Hematopoietic multipotent progenitor cell (in vitro differentiated cells): ENCODE data around the gene ABCC1. TPM values are rescaled to one million over a fixed set of nuclear protein-coding genes. Genes with fewer than 3 reads are reported as not detected.
"Not testable (repeated sequence)": the region's sequence is repeated elsewhere in the genome, so short reads cannot be mapped to it uniquely, and the experiment has no call there.

Experiments used
- DNase-seq, 3 donors: peaks; one replicate each; pipeline ENCODE4 v3.0.0-alpha.2; 2011 to 2015; ENCODE audit warnings: low read depth in 2 of 3, low spot score in 2 of 3
- total RNA-seq: library from RNA; depleted of rRNA; stranded (reverse); fragments of >200 nt; gene quantifications from one replicate; pipeline ENCODE4 v1.2.3, GENCODE V29; 2012

ABCC1 gene
- 168 TPM for total RNA-seq

DNA sequence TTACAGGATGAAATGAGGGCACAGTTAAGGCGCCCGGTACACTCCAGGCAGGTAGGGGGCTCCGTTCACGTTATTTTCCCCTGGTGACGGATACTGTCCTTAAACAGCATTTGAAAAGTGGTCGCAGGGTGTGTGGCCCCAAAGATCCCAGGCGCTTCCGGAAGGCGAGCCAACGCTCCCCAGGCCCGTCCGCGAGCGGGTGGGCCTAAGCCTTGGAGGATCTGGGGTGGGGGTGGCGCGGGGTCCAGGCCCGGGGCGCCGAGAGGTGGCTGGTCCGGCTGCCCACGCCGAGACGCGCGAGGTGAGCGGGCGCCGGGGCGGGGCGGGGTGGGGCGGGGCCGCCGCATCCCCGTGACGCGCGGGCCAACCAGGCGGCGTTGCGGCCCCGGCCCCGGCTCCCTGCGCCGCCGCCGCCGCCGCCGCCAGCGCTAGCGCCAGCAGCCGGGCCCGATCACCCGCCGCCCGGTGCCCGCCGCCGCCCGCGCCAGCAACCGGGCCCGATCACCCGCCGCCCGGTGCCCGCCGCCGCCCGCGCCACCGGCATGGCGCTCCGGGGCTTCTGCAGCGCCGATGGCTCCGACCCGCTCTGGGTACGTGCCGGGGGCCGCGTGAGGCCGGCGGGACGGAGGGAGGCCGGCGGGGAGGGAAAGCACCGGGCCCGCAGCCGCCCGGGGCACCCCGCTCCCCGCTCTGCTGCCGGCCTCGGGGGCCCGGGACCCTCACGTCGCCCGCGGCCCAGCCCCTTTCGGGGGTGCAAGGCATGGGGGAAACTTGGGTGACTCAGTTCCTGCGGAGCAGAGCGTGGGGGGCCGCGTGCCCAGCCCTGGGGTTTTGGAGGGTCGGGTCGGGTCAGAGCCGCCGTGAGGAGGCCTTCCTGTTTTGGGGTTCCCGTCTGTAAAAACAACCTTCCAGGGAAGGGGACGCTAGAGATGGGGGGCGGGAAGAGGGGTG is at the start of gene ABCC1:
Gene ABCC1 (plus strand): TSS at position 407 of the 951 bp plus-strand sequence. CDS start 136 bp downstream, at position 543.
- DNase-seq, result peak; percentile 59 to 70 (median 64)

DNA sequence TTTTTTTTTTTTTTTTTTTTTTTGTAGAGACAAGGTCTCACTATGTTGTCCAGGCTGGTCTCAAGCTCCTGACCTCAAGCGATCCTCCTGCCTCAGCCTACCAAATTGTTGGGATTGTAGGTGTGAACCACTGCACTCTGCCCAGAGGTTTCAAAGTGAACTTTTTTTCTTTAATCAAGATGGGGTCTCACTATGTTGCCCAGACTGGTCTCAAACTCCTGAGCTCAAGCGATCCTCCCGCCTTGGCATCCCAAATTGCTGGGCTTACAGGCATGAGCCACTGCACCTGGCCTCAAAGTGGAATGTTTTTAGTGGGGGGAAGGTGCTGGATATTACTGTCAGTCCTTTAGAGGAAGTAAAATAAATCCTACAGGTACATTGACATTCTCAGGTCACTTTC is 49.1 kb upstream of the ABCC1 start:
- DNase-seq, result no peak

DNA sequence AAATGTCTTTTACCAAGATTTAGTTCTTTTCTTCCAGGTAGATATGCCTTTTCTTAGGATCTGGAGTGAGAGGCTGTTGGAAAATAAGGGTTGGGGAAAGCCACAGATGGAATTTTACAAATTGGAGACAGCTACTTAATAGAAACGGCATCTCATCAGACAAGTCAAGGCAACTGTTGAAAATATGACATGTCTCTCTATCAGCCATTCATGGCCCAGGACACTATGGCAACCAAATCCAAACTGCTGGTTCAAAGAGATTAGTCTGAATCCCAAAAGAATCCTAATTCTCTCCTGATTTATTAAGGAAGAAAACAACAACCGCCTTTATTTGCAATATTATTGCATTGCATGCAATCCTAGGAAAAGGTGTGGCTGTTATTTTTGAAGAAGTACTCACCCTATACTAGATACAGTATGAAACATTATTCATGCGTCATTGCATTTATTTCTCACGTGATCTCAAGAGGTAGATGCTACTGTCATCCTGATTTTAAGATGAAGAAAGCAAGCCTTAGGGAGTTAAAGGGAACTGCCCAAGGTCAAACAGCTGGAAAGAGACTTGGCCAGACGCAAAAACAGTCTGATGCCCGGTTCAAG is 48.4 kb upstream of the ABCC1 start:
- DNase-seq, result no peak

DNA sequence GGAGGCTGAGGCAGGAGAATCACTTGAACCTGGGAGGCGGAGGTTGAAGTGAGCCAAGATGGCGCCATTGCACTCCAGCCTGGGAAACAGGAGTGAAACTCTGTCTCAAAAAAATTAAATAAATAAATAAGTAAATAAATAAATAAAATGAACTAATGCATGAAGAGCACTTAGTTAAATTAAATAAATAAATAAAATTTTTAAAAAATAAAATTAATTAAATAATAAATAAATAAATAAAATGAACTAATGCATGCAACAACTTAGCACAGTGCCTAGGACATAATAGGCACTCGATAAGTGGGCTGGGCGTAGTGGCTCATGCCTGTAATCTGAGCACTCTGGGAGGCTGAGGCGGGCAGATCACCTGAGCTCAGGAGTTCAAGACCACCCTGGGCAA is 45.5 kb upstream of the ABCC1 start:
- DNase-seq, result no peak

DNA sequence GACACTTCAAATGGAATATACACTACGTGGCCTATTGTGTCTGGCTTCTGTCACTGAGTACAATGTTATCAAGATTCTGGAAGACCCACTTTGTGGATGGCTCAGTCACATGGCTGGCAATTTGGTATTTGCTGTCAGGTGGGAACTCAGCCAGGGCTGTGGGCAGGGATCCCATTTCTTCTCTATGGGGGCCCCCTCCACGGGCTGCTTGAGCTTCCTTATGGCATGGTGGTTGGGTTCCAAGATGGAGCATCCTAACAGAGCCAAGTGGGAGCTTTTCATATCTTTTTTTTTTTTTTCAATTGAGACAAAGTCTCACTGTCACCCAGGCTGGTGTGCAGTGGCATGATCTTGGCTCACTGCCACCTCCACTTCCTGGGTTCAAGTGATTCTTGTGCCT is 43.0 kb upstream of the ABCC1 start:
- DNase-seq, result no peak

DNA sequence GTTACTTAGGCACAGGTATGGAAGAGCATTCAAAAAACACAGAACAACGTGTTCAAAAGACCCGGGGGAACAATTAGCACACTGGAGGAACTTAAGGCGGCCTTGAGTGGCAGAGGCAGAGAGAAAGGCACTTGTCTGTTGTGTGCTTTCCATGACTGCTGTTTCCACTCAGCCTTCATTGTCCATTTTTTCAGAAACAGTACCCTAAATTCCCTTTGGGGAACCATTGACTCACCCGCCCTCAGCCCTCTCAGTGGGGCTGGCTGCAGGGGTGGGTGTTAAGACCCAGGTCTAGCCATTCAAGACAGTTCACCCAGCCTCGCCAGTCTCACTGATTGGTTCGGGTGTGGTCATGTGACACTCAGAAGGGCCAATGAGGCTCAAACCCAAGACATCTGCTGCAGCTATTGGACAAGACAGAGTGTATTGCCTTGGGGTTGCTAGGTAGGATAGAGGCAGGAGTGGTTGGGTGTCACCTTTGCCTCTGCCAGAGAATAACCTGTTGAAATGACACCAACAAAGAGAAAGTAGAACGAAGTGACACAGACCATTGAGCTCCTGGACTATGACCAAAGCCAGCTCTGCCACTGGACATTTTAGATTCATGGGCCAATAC is 41.4 kb upstream of the ABCC1 start:
- DNase-seq, result peak in 2 of 3 donors; percentile 31 to 57

DNA sequence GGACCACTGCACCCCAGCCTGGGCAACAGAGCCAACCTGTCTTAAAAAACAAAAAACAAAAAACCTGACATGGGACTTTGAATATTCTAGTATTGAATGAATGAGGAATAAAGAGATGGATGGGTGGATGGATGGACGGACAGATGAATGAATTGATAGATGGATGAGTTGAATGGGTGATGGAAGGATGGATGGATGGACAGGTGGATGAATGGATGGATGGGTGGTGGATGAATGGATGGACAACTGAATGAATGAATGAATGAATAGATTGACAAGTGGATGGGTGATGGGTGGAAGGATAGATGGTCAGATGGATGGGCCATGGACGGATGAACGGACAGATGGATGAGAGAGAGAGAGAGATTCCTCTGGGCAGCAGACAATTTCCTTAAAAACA is 38.2 kb upstream of the ABCC1 start:
- no peak for DNase-seq

DNA sequence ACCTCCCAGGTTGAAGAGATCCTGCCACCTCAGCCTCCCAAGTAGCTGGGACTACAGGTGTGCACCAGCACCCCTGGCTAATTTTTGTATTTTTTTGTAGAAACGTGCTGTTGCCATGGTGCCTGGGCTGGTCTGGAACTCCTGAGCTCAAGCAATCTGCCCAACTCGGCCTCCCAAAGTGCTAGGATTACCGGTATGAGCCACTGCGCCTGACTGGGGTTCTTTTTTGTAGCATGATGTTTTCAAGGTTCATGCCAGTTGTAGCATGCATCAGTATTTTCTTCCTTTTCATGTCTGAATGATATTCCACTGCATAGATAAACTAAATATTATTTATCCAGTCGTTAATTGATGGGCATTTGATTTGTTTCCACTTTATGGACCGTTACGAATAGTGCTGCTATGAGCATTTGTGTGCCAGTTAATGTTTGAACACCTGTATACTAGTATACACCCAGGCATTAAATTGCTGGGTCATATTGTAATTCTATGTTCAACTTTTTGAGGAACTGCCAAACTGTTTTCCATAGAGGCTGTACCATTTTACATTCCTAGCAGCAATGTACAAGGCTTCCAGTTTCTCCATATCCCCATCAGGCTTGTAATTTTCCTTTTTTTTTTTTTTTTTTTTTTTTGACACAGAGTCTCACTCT is 36.2 kb upstream of the ABCC1 start:
- DNase-seq, result no peak

DNA sequence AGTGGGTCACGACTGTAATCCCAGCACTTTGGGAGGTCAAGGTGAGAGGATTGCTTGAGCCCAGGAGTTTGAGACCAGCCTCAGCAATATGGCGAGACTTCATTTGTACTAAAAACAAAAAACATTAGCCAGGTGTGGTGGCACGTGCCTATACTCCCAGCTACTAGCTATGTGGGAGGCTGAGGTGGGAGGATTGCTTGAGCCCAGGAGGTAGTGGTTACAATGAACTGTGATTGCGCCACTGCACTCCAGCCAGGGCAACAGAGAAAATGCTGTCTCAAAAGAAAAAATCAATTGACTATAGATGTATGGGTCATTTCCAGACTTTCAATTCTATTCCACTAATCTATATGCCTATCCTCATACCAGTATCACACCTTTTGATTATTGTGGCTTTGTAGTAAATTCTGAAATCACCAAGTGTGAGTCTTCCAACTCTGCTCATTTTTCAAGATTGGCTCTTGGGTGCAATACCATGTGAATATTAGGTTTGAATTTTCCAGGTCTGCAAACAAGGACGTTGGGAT is 33.8 kb upstream of the ABCC1 start:
- DNase-seq, result no peak

DNA sequence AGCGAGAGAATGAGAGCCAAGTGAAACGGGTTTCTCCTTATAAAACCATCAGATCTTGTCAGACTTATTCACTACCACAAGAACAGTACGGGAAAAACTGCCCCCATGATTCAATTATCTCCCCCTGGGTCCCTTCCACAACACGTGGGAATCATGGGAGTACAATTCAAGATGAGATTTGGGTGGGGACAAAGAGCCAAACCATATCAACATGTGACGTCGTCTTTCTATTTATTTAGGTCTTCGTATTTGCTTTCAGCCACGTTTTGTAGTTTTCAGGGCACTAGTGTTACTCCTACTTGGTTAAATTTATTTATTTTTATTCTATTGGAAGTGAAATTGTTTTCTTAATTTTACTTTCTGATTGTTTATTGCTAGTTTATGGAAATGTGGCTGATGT is 33.1 kb upstream of the ABCC1 start:
- DNase-seq, result no peak

DNA sequence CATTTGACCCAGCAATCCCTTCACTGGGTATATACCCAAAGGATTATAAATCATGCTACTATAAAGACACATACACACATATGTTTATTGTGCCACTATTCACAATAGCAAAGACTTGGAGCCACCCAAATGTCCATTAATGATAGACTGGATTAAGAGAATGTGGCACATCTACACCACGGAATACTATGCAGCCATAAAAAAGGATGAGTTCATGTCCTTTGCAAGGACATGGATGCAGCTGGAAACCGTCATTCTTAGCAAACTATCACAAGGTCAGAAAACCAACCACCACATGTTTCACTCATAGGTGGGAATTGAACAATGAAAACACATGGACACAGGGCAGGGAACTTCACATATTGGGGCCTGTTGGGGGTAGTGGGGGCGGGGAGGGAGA is 31.1 kb upstream of the ABCC1 start:
- not testable (repeated sequence) for DNase-seq

DNA sequence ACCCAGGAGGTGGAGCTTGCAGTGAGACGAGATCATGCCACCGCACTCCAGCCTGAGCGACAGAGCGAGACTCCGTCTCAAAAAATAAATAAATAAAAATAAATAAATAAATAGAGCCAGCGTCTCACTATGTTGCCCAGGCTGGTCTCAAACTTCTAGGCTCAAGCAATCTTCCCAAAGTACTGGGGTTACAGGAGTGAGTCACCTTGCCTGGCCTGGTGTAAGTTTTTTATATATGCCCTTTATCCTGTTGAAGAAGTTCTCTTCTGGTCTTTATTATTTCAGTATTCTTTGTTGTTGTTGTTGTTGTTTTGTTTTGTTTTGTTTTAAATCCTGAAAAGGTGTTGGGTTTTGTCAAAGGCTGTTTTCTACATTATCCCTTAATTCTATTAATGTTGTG is 30.1 kb upstream of the ABCC1 start:
- DNase-seq, result no peak

DNA sequence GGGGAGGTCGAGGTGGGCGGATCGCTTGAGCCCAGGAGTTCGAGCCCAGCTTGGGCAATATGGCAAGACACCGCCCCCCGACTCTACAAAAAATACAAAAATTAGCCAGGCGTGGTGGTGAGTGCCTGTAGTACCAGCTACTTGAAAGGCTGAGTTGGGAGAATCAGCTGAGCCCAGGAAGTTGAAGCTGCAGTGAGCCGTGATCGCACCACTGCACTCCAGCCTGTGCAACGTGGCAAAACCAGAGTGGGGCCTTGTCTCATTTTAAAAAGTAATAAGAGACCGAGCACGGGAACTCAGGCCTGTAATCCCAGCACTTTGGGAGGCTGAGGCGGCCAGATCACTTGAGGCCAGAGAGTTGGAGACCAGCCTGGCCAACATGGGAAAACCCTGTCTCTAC is 24.4 kb upstream of the ABCC1 start:
- no peak for DNase-seq

DNA sequence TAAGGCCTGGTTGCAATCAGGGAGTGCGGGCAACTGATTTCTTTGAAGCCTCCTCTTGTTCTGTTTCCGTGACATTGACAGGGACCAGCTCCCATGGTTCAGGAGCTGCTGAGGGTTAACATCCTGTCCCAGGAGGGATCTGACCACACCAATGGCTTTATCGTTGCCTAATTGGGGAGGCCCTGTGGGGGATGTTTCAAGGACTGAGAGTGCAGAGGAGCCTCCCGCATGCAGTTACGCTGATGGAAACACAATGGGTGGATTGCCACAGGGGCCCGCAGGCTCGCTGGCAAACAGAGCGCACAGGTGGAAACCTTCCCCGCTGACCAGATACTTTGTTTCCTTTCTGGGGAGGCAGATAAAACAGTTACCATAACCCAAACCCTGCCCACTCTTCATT is 23.8 kb upstream of the ABCC1 start:
- DNase-seq, result no peak

DNA sequence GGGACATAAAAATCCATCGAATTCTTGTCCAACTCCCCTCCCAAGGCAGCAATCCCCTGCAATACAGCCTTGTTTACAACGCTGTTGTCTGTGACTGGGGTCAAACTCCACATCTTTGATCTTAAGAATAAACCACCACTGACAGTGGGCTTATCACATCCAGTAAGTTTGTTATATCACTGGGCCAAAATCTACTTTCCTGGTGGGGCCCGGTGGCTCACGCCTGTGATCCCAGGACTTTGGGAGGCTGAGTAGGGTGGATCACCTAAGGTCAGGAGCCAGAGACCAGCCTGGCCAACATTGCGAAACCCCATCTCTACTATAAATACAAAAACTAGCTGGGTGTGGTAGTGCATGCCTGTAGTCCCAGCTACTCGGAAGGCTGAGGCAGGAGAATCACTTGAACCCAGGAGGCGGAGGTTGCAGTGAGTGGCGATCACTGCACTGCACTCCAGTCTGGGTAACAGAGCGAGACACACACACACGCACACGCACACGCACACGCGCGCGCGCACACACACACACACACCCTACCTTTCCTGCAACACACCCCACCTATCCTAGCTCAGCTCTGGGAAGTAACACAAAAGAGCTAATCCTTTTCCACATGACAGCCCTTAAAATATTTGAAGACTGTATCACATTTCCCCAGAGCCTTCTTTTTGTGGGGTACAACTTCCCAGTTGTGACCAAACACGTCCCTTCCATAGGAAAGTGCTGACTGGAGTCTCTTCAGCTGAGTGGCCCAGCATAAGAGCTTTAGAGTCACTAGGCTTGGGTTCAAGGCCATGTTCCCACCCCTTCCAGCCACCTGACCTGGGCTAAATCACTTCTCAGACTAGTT is 20.9 kb upstream of the ABCC1 start:
- DNase-seq, result no peak

DNA sequence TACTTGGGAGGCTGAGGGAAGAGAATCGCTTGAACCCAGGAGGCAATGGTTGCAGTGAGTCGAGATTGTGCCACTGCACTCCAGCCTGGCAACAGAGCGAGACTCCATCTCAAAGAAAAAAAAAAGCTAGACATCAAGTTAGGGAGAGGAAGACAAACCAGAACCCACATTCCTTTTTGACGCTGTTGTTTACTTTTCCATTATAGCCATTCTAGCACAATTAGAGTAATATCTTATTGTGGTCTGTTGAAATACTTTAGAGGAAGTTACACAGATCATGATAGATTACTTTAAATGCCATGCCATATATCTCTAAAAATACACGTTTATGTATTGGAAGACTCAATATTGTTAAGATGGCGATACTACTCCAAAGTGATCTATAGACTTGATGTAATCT is 16.5 kb upstream of the ABCC1 start:
- DNase-seq, result no peak

DNA sequence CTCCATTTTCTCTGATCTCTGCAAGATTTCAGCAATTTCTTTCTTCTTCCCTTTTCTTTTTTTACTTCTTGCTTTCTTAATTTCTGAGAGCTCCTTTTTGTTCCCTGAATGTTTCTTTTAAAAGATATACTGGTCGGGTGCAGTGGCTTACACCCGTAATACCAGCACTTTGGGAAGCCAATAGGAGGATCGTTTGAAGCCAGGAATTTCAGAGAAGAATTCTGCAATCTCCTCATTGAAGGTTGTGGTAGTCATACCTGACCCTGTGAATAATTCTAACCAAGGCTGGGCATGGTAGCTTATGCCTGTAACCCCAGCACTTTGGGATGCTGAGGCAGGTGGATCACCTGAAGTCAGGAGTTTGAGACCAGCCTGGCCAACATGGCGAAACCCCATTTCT is 15.6 kb upstream of the ABCC1 start:
- DNase-seq, result no peak

DNA sequence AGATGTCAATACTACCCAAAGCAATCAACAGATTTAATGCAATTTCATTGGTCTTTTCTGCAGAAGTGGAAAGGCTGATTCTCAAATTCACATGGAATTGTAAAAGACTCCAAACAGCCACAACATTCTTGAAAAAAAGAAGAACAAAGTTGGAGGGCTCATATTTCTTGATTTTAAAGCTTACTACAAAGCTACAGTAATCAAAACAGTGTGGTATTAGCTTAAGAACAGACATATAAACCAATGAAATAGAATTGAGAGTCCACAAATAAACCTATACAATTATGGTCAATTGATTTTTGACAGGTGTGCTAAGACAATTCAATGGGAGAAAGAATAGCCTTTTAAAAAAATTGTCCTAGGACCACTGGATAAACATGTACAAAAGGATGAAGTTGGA is 14.4 kb upstream of the ABCC1 start:
- DNase-seq, result no peak

DNA sequence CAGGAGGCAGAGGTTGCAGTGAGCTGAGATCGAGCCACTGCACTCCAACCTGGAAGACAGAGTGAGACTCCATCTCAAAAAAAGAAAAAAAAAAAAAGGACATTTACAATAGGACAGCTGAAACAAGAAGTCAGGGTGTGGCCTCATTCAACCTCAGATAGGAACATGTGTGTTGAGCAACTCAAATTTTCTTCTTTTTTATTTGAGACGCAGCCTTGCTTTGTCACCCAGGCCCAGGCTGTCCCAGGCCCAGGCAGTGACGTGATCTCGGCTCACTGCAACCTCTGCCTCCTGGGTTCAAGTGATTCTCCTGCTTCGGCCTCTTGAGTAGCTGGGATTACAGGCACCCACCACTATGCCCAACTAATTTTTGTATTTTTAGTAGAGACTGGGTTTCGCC is 12.6 kb upstream of the ABCC1 start:
- DNase-seq, result not testable (repeated sequence)
